ENCODE measurements around the gene KRT24.

GRCh38 chr17:40680998-40681397 lies 22.6 kb downstream of the KRT24 start:
- TF ChIP-seq CTCF (IDR thresholded peaks at IDR 0.05; ENCODE audit: poor library complexity, severe bottlenecking) (no peak), POLR2AphosphoS5 (IDR thresholded peaks at IDR 0.05) (no peak), EP300 (conservative IDR thresholded peaks at IDR 0.05; ENCODE audit: poor library complexity, severe bottlenecking) (no peak)
